ENCODE measurements around the gene UST.

GRCh38 chr6:148996815-148997214 lies 250.0 kb downstream of the UST start:
- TF ChIP-seq CTCF (IDR thresholded peaks at IDR 0.05) (no peak), EZH2 (IDR thresholded peaks at IDR 0.05; ENCODE audit: borderline replicate concordance, insufficient read depth, low read depth, low read length, poor library complexity, severe bottlenecking) (no peak)
